Measurements from ENCODE around the gene CELF2. TPM values are rescaled to one million over a fixed set of nuclear protein-coding genes. Genes with fewer than 3 reads are reported as not detected.

The CELF2 gene
- total RNA-seq, 1 experiment from 2014 or later, result 0.27 TPM

GRCh38 chr10:11074536-11075267 lies 57.0 kb downstream of the CELF2 start:
- Mint-ChIP-seq H3K4me3 (ENCODE audit: unreplicated experiment) (no peak overlapping the region), H3K4me1 (ENCODE audit: low read depth, unreplicated experiment) (no peaks in the 10 kb centered on the region), H3K36me3 (ENCODE audit: insufficient read depth, unreplicated experiment) (no peaks in the 10 kb centered on the region), H3K27ac (ENCODE audit: unreplicated experiment) (no peak overlapping the region), H3K9me3 (ENCODE audit: unreplicated experiment) (no peaks in the 10 kb centered on the region), H3K27me3 (ENCODE audit: insufficient read depth, unreplicated experiment) (peaks cover 36% of the 10 kb centered on the region)
- BruUV-seq (replicated peaks), result no TSS peak
- TF ChIP-seq CTCF (IDR thresholded peaks at IDR 0.05; ENCODE audit: insufficient read depth in 1 of 2, low read depth in 1 of 2, low read length in 1 of 2, severe bottlenecking in 1 of 2, unreplicated experiment in 1 of 2), result no peak
- H3K9me3 ChIP-seq, result no peaks in the 10 kb centered on the region
- intact Hi-C loops (cut with micrococcal nuclease; ENCODE audit: unreplicated experiment), result no loop called here
- H3K4me1 ChIP-seq, result no peaks in the 10 kb centered on the region
- H3K27me3 ChIP-seq (replicated peaks; ENCODE audit: control insufficient read depth, insufficient read depth, low read length), result no peaks in the 10 kb centered on the region
- ChIA-PET CTCF (no interaction called here), POLR2A (no interaction called here)
- H3K36me3 ChIP-seq (ENCODE audit: control insufficient read depth, insufficient read depth, low read length), result no peaks in the 10 kb centered on the region
- no peak for DNase-seq
- no peak overlapping the region for H3K4me3 ChIP-seq (ENCODE audit: low read depth, low read length)

- POLR2A ChIA-PET, result no interaction called here
- H3K27me3 ChIP-seq (replicated peaks; ENCODE audit: control insufficient read depth, insufficient read depth, low read length), result no peaks in the 10 kb centered on the region
- CTCF ChIA-PET, result no interaction called here
- no peak overlapping the region for H3K4me3 ChIP-seq (ENCODE audit: low read depth, low read length)
- intact Hi-C loops (cut with micrococcal nuclease; ENCODE audit: unreplicated experiment), result no loop called here
- H3K36me3 Mint-ChIP-seq (ENCODE audit: insufficient read depth, unreplicated experiment), result no peaks in the 10 kb centered on the region
- H3K27ac Mint-ChIP-seq (ENCODE audit: unreplicated experiment), result no peak overlapping the region
- H3K4me1 Mint-ChIP-seq (ENCODE audit: low read depth, unreplicated experiment), result no peaks in the 10 kb centered on the region
- peaks cover 26% of the 10 kb centered on the region for H3K27me3 Mint-ChIP-seq (ENCODE audit: insufficient read depth, unreplicated experiment)
- no peaks in the 10 kb centered on the region for H3K4me1 ChIP-seq
- H3K9me3 ChIP-seq, result no peaks in the 10 kb centered on the region
- H3K36me3 ChIP-seq (ENCODE audit: control insufficient read depth, insufficient read depth, low read length), result no peaks in the 10 kb centered on the region
- no peak for DNase-seq
- BruUV-seq (replicated peaks), result no TSS peak
- H3K4me3 Mint-ChIP-seq (ENCODE audit: unreplicated experiment), result no peak overlapping the region
- H3K9me3 Mint-ChIP-seq (ENCODE audit: unreplicated experiment), result no peaks in the 10 kb centered on the region
- TF ChIP-seq CTCF (IDR thresholded peaks at IDR 0.05; ENCODE audit: insufficient read depth in 1 of 2, low read depth in 1 of 2, low read length in 1 of 2, severe bottlenecking in 1 of 2, unreplicated experiment in 1 of 2), result no peak
Observed at GRCh38 chr10:11076221-11076620, 58.5 kb downstream of the CELF2 start.

GRCh38 chr10:11080564-11080984 lies 62.9 kb downstream of the CELF2 start:
- ChIA-PET POLR2A (no interaction called here), CTCF (no interaction called here)
- no peak for TF ChIP-seq CTCF (IDR thresholded peaks at IDR 0.05; ENCODE audit: insufficient read depth in 1 of 2, low read depth in 1 of 2, low read length in 1 of 2, severe bottlenecking in 1 of 2, unreplicated experiment in 1 of 2)
- Mint-ChIP-seq H3K36me3 (ENCODE audit: insufficient read depth, unreplicated experiment) (no peaks in the 10 kb centered on the region), H3K9me3 (ENCODE audit: unreplicated experiment) (no peaks in the 10 kb centered on the region), H3K4me1 (ENCODE audit: low read depth, unreplicated experiment) (no peaks in the 10 kb centered on the region), H3K27me3 (ENCODE audit: insufficient read depth, unreplicated experiment) (peaks cover 24% of the 10 kb centered on the region), H3K27ac (ENCODE audit: unreplicated experiment) (no peak overlapping the region), H3K4me3 (ENCODE audit: unreplicated experiment) (no peak overlapping the region)
- Histone ChIP-seq H3K4me3 (ENCODE audit: low read depth, low read length) (no peak overlapping the region), H3K36me3 (ENCODE audit: control insufficient read depth, insufficient read depth, low read length) (no peaks in the 10 kb centered on the region), H3K9me3 (no peaks in the 10 kb centered on the region), H3K4me1 (no peaks in the 10 kb centered on the region), H3K27me3 (replicated peaks; ENCODE audit: control insufficient read depth, insufficient read depth, low read length) (no peaks in the 10 kb centered on the region)
- intact Hi-C loops (cut with micrococcal nuclease; ENCODE audit: unreplicated experiment), result no loop called here
- DNase-seq, result no peak
- BruUV-seq (replicated peaks), result no TSS peak
